HG03025 (cell line): ENCODE results near the gene PLCH2.

ENCODE experiments used
- ATAC-seq: cut with Tn5 transposase; IDR thresholded peaks from one replicate; pipeline ENCODE4 v1.9.1; 2021; ENCODE audit warnings: mild to moderate bottlenecking, moderate library complexity; ENCODE audit not compliant: unreplicated experiment, low FRiP score

The PLCH2 gene

DNA sequence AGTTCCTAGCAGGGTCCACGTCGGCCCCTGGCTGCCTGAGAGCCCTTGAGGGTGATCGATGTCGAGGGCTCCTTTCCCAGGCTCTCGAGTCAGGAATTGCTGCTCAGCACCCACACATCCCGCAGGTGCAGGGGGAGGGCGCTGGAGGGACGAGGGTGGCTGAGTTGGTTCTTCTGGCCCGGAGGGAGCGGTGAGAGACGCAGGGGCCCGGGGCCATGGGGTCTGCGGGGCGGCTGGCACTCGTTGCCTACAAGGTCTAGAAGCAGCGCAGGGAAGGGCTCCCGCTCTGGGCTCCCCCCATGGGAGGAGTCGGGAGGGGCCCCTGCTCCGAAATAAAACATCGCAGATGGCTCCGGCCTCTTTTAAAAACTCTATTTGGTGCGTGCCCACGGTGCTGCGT lies 32.1 kb downstream of the PLCH2 start:
- no peak for ATAC-seq

DNA sequence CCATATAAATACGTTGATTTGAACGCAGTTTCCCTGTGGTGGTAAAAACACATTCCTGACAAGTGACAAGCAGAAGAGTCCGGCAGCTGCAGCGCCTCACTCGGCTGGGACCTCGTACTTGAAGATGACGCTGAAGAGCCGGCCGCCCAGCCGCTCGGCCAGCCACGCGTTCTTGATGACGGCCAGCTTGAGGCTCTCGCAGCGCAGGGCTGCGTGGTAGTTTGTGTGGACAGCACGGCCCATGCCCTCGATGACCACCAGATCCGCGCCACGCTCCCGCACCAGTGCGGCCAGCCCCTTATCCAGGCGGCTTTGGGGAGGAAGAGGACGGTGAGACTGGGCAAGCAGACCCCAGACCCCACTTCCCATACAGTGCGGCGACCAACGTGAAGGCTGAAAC lies 32.7 kb downstream of the PLCH2 start:
- no peak for ATAC-seq

DNA sequence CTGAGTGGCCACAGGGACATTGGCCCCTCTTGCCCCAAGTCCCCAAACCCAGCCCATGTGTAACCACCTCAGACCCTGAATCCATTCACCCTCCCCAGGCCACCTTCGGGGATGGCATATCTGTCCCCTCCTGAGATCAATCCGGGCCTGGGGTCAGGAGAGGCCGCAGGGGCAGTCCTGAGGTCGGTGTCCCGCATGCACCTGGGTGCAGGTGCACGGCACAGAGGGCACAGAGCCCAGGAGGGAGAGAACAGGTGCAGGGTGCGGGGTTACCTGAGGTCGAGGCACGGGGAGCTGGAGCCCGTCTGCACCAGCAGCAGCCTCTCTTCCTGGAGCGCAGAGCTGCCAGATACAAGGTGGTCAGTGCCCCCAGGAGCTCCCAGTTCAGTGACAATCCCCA lies 33.5 kb downstream of the PLCH2 start:
- ATAC-seq: no peak

DNA sequence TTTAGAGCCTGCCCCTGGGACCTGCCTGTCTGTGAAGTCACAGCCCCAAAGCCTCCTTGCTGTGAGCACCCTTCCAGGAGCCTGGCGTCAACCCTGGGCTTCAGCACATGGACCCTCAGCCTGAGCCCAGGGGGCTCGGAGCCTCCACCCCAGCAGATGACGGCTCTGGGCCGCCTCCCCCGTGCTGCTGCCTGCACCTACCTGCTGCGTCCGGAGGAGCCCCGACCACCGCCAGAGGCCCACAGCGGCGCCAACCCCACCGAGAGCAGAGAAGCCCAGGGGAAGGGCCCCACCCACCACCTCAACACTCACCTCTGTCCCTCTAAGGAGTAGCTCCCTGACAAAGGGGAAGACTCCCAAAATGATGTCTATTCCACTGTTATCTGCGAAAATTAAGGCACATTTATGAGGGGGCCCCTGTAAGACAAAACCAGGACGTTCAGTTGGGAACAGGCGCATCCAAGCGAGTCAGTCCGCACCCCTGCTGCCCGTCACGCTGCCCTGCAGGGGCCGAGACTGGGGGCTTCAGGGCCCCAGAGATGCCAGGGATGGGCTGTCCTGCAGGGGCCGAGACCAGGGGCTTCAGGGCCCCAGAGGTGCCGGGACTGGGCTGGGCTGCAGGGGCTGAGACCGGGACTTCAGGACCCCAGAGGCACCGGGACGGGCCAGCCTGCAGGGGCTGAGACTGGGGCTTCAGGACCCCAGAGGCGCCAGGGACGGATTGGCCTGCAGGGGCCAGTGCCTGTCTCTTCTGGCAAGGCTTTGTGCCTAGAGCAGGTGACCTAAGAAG lies 34.5 kb downstream of the PLCH2 start:
- no peak for ATAC-seq

DNA sequence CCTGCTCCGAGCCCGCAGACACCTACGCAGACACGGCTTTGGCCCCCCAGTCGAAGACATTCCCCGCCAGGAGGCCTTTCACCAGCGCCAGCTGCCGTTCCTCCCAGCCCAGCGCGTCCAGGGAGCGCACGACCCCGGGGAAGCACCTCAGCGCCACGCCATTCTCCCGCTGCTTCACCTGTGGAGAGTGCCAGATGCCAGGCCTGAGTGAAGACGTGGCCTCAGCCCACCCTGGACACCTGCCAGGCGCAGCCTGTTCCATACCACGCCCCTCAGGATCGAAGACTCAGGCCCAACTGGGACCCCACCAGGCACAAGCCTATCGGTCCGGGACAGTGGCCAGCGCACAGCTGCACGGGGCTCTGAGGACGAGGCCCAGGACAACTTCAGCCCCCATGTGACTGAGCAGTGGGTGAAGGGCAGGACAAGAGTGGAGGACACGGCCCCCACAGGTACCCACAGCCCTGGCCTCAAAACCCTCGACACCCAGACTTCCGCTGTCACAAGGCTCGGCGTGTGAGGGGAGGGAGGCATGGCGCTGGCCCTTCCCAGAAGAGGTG lies 36.9 kb downstream of the PLCH2 start:
- no peak for ATAC-seq

DNA sequence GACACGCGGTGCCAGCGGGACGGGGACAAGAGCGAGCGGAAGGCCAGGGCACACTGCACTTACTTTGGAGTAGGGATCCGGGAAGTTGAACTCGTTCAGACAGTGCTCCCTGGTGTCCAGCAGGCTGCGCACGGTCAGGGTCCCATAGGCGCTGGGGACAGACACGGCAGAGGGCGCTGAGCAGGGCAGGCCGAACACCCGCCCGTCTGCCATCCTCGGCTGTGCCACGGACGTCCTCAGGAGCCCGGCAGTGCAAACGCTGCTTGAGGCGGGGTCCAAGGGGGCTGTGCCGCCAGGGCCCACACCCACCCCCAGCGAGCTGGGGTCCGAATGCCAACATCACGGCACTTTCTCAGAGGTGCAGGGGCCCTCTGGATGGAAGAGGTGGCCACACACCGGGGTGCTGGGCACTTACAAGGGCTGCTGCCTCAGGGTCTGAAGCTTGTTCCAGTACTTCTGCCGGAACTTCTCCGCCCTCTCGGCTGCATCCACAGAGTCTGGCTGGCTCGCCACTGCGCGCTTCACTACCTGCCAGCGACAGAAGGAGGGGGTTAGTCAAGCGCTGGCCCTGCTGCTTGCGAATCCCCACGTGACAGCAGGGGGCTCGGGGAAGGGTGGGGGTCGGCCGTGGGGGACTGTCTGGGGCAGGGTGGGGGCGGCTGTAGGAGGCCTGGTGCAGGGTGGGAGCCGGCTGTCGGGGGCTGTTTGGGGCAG lies 38.0 kb downstream of the PLCH2 start:
- no peak for ATAC-seq

DNA sequence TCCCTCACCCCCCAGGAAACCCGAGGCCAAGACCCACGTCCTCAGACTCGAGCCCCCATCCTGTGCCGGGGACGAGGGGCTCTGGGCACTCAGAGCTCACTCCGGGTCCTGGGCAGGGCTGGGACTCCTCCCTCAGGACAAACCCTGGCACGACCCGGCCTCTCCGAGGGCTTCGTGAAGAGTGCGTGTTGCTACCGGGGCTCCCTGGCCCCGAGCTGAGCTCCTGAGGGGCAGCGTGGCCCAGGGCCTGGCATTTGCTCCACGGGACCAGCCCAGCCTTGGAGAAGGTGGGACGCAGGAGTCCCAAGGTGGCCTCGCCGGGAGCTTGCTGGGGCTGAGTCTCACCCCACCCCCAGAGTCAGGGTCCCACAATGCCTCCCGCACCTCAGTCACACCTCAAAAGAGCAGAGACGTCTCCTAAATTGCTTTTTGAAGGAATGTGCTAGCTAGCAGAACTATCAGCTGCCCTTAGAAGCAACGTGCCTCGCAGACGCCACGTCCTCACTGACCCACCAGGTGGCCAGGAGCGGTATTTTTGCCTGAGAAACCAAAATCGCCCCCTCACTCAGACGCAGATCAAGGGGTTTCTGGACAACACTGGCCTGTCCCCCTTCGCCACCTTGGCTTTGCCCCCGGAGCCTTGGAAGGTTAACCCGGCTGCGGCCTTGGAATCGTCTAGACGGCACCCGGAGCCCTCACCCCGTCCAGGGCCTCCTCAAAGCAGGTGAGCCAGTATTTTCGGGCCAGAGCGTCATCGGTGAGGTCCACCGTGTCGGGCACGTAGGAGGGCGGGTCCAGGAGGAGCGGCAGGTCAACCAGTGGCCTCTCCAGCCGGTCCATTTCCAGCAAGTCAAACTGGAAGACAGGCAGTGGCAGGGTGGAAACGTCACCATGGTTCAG lies 39.0 kb downstream of the PLCH2 start:
- ATAC-seq: no peak

DNA sequence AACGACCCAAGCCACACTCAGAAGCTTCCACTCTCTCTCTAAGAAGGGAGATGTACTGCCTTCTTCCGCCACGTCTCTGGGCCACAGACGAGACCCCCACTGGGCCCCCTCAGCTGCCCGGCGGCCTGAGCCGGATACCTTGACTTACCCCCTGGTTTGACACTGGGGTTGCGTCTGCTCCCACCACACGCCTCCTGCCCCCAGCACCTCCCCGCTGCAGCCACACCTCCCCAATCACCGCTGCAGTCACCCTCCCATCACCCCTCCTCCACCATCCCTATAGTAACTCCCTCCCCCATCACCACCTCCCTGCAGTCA lies 39.6 kb downstream of the PLCH2 start:
- ATAC-seq: no peak

DNA sequence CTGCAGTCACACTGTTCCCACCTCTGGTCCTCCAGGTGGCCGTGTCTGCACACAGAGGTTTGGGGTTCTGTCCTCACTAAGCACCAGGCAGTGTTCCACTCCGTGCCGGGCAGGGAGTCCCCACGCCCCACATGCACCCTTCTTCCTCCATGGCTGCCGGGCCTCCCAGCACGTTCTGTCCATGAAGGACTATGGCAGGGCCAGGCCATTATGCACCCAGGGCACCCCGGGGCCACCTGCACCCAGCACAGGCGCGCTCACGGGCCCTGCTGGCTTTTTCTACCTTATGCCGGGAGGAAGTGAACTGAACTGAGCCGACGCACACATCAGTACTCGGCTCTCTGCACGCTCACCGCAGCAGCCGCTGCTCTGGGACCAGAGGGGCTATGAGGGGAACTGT lies 40.0 kb downstream of the PLCH2 start:
- ATAC-seq: no peak

DNA sequence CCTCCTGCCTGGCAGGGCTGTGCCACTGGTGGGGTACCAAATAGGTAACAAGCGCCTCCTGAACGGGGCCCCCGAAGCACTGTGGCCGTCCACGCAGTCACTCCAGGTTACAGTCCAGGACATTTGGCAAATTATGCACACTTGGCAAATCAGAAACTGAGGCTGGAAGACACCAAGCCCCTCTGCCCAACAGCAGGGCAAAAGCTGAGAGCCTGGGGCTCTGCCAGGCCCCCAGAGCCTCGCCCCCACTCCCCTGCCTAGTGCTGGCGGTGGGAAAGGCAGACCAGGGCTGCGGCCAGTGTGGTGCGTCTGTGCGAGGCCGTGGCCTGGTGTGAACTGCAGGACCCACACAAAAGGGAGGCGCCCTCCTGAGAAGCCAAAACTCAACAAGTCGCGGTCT lies 40.9 kb downstream of the PLCH2 start:
- ATAC-seq: no peak

DNA sequence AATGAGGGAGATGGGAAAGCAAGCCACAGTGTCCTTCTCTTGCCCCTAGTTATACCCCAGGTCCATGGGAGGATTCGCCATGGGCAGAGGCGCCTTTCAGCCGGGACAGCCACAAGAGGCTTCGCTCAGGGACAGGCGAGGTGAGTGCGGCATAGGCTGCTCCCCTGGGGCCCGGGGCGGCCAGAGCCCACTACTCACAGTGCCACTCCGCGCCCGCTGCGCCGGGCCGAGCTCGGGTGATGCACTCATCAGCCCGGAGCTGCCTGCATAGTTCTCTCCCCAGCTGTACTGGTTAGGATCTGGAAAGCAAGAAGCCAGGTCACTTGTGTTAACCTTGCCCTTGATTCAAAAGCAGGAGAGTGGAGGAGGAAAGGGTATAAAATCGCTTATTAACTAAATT lies 41.9 kb downstream of the PLCH2 start:
- ATAC-seq: no peak

DNA sequence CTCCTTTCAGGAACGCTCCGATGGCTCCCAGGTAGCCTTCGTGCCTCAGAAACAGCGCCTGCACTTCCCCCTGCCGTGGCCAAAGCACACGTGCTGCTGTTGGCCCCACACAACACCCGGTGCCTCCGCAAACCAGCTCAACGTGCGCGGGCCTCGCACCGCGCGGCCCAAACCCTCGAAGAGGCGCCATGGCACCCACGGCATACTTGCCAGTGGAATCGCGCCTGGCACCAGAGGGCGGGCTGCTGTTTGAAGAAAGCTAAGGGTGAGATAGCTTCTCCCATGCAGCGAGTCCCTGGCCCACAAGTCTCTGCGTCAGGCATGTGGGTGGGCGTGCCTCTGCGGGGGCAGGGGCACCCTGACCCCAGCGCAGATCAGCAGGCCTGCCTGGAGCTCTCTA lies 42.4 kb downstream of the PLCH2 start:
- no peak for ATAC-seq

DNA sequence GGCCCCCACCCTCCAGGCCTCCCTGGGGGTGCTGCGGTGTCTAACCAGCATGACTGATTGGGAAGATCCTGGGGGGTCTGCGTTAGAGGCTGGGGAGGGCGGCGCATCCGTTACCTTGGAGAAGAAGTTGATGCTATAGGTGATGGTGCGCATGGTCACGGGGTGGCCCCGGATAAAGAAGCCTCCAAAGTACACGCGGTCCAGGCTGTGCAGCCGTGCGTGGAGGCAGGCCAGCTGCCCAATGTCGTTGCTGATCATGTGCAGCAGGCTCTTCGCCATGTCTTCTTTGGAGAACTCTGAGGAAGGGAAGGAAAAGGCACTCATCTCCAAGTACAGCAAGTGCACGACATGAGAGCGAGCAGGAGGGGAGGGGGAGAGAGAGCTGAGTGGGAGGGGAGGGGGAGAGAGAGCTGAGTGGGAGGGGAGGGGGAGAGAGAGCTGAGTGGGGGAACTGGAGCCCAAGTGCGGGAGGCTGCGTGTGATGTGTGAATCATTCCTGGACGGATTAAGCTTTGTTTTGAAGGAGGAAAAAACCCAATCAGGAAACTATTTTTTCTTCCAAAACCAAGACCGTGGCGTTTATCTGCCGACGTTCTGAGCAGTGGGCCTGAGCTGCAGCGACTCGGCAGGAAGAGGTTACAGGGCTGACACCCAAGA lies 43.1 kb downstream of the PLCH2 start:
- no peak for ATAC-seq

DNA sequence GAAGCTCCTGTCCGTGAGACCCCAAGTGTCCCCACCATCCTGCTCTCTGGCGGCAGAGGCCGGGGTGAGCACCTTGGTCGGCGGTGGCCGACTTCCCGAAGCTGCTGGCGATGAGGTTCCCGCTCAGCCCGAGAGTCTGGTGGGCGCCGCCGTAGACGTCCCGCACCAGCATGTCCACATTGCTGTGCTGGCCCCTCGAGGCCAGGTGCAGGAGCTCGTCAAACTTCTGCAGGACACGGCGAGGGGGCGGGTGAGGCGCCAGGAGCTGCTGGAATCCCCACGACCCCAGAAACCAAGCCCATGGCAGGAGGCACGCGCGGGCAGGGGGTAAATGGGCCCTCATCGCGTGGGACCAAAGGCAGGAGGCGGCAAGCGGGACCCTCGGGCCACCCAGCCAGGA lies 43.6 kb downstream of the PLCH2 start:
- no peak for ATAC-seq

DNA sequence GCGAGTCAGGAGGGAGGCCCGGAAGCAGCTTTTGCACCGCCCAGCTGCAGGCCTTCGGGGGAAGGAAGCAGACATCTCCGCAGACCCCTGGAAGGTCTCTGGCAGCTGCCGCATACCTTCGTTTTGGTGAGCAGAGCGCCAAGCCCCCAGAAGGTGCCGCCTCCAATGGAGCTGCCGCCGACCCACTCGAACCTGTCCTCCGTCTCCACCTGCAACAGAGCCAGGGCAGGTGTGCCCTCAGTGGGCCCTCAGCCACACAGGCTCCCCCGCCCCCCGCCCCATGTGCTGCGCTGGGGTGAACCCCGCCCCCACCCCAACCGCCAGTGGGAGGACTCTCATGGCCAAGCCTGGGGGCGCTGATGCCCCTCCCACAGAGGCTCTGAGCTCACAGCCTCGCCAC lies 44.1 kb downstream of the PLCH2 start:
- ATAC-seq: no peak

DNA sequence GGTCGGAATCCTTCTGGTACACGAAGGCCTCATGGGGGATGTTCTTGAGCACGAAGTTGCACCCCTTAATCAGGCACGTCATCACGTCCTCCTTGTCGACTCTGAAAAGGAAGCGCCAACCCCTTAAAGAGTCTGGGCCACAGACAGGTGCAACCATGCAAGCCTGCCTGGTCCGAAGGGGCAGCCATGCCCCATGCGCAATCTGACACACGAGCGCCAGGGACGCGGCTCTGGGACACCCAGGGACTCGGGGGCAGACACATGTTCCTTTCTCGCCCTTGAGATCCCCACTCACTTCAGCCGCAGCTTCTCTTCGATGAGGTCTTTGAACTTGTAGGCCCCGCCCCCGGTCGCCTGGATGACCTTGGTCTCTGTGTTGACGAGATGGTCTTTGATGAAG lies 44.7 kb downstream of the PLCH2 start:
- ATAC-seq: no peak

DNA sequence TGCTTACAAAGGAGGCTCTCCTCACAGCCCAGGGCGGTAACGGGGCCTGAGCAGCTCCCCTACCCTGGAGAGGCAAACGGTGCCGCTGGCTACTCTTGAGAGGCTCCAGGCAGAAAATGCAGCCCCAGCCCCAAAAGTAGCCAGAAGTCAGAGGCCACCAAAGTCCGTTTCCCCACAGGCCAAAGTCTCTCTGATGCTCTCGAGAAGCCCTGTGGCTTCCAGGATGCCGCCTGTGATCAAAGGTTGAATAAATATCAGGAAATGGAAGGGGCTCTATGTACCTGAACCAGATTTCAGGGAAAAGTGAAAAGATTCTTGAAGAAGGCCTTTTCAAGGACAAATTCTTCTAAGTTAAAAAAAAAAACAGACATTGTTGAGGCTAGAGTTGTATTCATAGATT lies 46.1 kb downstream of the PLCH2 start:
- ATAC-seq: no peak

DNA sequence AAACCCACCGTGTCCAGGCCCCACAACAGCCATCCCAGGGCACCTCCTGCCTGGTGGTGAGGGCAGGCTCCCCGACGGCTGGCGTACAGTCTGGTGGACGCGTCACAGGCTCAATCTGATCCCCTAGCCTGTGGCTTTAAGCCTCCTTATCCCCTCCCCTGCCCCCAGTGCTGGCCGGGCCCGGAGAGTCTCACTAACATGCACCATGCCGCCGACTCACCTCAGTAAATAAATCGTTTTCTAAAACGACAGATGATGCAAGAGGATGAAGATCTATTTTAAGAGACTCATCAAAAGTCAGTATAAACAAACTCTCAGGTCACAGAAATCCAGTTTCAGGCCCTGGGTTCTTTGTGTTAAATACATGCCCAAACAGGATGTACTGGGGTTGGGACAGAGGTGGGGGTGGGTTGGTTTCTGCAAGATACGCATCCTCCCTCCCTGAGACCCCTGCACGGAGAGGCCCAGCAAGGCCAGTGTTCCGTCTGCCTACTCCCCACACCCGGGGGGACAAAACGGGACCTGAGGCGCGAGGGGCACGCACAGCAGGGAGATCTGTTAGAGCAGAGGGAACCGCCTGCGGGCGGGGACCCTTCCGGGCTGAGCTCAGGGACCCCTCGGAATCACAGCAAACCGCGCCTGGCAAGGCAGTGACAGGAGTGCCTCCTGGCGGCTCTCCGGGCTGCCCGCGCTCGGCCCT lies 47.3 kb downstream of the PLCH2 start:
- ATAC-seq: no peak

DNA sequence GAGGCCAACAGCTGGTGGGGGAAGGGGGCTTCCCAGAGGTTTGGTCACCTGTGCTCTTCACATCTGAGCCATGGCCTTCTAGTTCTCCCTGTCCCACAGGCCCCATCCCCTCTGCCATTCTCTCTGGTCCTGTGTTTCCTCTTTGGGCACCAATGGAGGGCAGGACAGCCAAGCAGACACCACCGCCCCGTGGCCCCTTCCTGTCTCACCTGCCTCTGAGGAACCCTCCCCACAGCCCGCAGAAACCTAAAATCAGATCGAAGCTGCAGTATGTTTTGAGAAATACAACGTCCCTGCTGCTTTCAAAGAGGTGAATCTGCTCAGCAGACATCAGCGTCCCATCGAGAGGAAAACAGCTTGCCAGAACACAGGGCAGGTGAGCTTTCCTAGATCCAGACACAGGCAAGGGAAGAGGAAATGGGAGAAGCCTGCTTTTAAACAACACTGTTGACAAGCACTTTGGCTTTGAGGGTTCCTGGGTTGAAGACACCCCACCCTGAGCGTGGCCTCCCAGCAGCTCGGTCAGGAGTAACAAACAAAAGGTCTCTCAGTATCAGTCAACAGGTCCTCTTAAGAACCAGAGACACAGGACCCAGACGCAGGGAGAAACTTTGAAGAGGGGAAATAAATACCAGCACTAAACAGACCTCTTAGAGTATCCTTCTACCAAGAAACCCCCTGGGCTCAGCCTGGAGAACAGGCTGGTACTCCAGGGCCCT lies 48.0 kb downstream of the PLCH2 start:
- ATAC-seq: no peak
